Jurkat, Clone E6-1 (cell line): ENCODE data around the gene PIP5K1B.

Source experiments
- DNase-seq: peaks from one replicate; pipeline ENCODE4 v3.0.0-alpha.2; 2011; ENCODE audit warnings: low read depth, low spot score
- H3K4me3 ChIP-seq: 2 replicates; pipeline ENCODE4 v1.5.1; 2011; ENCODE audit warnings: mild to moderate bottlenecking, low read length, control low read depth, moderate library complexity

The PIP5K1B gene

DNA sequence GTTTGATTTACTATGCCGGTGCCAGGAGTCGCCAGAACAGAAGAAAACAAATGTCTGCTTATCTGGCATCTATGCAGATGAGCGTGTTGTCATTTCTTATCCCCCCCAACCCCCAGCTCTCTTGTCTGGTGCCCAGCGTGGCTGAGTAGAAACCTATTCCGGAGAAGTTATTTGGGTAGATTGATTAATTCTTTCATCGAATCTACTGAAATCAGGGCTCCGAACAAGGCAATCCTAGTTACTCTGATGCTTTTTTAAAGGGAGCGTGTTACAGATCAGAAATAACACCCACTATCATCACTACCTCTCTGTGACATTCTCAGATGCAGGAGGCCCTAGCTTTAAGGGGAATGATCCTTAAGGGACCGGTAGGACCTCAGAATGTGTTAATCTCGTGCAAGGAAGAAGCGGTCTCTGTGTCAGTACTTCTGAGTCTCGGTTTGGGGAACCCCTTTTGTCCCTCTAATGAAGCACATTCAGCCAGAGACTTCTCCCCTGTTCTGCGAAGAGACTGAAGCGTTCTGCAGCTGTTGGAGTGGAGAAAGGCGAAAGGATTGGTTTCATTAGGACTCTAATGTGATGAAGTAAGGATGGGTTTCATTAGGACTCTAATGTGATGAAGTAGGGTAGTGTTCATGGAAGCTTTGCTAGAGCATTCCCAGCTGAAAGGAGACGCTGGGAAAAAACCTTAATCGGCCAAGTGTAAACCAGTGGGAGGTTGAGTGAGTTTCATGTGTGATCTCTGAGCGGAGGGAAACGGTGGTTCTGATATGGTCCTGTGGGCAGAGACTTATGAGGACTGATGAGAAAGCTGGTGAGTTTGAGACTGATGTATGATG lies 1.5 kb downstream of the PIP5K1B start:
- no peak for DNase-seq
- no peak overlapping the region for H3K4me3 ChIP-seq

DNA sequence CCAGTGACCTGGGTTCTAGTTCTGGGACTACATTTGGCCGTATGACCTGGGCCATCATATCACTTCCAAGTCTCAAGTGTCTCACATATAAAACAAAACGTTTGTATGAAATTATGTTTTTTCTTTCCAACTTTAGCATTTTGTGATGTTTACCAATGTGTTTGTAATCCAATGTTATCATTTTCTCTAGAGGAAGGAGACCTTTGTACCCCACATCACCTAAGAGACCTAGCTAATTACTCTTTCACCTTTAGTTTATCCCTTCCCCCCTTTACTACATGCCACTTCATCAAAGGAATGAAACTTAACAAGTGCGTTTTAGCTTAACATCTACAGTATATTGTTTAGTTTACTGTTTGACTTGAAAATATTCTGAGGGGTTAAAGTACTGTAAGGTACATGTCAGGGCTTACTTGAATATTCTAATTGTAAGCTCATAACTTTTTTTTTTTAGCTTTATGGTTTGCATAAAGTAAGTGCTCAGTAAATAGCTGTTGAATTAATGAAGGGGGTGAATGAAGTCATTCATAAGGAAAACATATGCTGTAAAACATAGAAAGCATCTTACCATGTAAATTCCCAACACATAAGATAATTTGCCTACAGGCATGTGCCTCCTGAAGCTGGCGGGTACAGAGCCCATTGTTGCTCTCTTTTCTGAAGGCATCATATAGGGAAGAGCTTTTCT lies 2.9 kb downstream of the PIP5K1B start:
- no peak for DNase-seq
- H3K4me3 ChIP-seq = no peak overlapping the region

DNA sequence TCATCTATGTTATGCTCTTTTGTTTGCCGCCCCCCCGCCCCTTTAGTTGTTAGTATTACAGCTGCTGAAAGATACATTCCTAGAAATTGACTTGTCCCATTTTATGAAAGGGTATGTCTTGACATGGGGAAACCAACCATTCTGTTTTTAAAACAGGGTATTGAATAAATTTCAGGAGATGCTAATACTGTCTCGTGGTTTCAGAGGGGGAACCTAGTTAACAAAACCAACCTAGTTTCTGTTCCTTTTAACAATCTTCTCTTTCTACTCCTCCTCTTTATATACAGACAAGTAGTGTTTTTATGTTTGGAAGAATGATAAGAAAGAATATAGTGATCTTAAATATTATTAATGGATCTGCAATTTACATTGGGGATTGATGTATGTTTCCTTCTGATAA lies 3.5 kb downstream of the PIP5K1B start:
- no peak overlapping the region for H3K4me3 ChIP-seq
- DNase-seq = no peak

DNA sequence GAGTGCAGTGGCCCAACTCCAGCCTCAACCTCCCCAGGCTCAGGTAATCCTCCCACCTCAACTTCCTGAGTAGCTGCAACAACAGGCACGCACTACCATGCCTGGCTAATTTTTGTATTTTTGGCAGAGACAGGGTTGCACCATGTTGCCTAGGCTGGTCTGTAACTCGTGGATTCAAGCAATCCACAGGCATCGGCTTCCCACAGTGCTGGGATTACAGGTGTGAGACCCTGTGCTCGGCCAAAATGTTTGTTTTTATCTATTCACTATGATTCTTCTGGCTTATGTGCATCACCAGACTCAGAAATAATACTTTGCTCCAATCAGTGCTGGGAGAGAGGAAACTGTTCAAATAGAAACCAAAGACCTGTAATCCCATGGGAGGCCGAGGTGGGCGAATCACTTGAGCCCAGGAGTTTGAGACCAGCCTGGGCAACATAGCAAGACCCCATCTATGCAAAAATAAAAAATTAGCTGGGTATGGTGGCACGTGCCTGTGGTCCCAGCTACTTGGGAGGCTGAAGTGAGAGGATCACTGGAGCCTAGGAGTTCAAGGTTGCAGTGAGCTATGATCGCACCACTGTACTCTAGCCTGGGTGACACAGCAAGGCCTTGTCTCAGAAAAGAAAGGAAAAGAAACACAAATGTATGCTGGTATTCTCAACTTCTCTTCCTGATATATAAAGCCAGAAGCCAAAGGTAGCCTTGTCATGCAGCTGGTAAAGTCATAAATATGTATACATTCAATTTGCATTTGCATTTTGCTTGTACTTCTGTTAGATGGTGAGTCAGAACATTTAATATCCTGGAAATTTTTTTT lies 4.5 kb downstream of the PIP5K1B start:
- H3K4me3 ChIP-seq = no peak overlapping the region
- no peak for DNase-seq

DNA sequence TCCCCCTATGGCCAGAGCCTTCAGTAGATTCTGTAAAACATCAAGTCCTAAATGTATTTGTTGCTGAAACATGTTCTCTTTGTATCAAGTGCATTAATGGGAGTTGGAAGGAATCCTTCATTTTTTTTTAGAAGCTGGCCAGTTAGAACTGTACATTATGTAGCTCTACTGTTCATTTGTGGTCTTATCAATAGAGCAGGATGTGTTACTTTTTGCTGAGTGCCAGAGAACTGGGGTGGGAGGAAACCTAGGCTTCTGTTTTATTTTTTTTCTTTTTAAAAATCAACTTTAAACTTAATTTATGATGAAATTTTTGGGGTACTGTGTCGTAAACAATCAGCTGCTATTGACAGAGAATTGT lies 5.1 kb downstream of the PIP5K1B start:
- no peak overlapping the region for H3K4me3 ChIP-seq
- no peak for DNase-seq

DNA sequence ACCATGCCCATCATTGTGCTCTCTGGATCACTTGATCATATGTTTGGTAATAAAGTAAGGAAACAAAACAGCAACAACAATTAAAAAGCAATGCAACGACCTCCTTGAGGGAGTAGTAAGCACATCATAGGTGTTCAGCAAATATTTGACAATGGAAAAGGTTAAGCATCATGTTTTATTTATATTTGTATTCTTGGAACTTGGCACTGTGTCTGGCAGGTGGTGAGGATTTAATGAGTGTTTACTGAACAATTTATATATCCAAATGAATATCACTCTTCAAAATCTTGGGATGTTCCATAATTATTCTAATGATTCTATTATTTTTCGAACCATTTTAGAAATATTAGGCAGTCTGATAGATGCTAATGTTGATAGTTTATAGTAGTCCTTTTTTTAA lies 6.2 kb downstream of the PIP5K1B start:
- no peak overlapping the region for H3K4me3 ChIP-seq
- DNase-seq = no peak

DNA sequence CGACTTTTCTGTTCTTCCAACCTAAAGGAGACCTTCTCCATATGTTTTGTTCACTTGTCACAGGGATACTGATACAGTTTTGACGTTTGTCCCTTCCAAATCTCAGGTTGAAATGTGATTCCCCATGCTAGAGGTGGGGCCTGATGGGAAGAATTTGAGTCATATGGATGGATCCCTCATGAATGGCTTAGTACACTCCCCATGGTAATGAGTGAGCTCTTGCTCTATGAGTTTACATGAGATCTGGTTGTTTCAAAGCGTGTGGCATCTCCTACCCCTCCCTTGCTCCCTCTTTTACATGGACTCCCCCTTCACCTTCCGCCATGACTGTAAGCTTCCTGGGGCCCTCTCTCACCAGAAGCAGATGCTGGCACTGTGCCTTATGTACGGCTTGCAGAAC lies 6.9 kb downstream of the PIP5K1B start:
- H3K4me3 ChIP-seq = no peak overlapping the region
- DNase-seq = no peak

DNA sequence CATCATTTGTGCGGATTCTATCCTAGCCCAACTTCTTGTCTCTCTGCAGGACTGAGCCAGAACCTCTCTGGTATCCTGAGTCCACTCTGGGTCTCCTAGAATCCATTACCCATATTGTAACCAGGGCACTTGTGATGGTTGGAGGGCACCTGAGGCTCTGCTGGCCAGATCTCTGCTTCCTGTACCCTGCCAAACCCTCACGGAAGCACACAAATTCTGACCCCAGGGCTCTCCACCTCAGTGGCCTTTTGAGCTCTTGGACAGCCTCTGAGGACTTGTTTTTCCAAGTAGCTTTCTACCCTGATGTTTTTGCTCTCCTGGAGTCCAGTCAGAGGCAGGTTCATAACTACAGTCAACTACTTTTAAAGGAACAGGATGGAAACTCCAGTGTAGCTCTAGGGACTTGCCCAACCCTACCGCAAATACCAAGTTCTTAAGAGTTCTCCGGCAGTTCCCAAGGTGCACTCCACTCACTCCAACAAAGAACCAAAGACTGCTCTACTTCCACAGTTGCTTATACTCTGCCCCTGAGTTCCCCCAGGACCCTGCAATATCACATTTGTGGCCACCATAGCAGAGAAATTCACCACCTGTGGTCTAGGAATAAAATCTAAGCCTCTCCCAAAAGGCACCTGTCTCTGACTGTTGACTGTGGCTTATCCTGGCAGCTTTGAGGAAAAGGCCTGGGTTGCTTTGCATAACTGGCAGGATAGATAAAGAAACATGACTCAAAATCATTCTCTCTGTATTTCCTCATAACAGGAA lies 9.6 kb downstream of the PIP5K1B start:
- no peak overlapping the region for H3K4me3 ChIP-seq
- no peak for DNase-seq

DNA sequence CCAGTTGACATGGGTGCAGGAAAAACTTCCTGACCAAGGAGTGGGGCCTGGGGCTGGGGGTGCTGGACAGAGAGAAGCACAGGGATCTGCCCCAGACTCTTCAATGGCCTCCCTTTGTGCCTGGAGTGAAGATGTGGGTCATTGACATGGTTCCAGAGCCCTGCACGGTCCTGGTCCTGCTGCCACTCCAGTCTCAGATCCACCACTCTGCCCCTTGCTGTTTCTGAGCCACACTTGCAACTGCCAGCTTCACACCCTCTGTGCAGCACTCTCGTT lies 10.1 kb downstream of the PIP5K1B start:
- DNase-seq = no peak
- H3K4me3 ChIP-seq = no peak overlapping the region

DNA sequence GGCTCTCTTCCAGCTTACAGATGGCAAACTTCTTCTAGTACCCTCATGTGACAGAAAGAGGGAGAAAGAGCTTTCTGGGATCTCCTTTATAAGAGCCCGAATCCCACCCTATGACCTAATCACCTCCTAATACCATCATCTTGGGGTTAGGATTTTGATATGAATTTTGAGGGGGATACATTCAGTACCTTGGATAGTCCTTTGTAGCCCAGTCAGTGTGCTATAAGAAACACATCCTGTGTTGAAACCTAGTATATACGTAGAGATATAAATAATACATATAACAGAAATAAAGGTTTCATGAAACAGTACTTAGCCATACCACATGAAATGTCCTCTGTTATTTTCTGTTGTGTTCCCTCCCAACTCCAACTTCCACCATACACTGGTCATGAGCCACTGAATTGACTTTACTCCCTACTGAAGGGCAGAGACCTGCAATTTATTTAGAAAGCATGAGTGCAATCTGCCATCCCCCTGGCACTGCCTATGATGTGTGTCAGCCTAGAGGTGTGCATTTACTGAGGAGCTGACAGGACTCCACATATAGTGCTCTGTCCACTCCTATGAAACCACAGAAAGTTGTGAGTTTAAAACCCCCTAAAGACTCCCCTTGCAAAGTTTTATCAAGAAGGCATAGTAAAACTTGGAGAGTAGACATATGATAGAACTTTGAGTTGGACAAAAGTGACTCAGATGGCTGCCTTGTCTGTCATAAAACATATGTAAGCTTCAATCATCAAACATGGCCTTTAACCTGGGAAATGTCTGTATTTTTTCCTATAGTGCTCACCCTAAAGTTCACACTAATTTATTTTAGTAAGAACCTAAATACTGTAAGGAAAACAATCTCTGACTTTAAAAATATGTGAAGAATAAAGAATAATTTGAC lies 12.8 kb downstream of the PIP5K1B start:
- no peak for DNase-seq

DNA sequence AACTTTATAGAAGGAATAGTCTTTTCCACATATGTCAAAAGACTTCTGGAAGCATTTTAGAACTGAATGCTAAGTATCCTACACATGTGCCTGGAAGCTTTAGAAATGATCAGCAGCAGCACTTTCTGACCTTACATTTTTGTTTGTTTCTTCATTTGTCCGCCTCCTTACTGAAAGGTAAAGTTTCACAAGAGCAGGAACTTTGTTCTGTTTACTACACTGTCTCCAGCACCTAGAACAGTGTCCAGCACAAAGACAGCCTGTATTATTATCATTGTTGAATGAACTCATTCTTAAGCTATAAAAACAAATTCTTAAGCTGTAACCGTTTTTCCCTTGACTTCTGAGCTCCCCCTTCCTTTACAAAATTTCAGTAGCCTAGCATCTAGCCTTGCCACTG lies 14.8 kb downstream of the PIP5K1B start:
- DNase-seq = no peak
- H3K4me3 ChIP-seq = no peak overlapping the region

More for the DNA sequence above, 12.8 kb downstream of the PIP5K1B start:
- H3K4me3 ChIP-seq = no peak overlapping the region

DNA sequence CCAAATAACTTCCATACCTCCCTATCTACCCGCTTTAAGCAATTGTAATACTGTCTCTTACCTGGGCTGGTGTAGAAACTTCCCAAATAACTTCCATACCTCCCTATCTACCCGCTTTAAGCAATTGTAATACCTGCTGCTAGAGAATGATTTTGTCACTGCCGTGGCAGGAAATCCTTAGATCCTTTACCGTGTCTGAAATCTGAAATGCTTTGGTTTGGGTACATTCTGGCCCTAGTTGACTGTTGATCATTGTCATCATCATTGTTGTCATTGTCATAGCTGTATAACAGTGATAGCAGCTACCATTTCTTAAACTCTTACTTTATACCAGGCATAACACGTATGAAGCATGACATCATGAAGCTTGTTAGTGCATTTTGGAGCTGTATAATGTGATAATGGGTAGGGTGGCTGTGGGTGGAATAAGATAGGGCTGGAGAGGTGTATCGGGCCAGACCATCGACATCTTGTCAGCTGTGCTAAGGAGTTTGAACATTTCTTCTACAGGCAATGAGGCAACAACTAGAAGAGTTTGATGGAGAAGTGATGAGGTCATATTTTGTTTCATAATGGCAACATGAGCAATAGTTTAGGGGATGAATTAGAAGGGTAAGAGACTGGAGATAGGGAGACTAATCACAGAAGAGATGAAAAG lies 15.7 kb downstream of the PIP5K1B start:
- H3K4me3 ChIP-seq = no peak overlapping the region
- DNase-seq = no peak

DNA sequence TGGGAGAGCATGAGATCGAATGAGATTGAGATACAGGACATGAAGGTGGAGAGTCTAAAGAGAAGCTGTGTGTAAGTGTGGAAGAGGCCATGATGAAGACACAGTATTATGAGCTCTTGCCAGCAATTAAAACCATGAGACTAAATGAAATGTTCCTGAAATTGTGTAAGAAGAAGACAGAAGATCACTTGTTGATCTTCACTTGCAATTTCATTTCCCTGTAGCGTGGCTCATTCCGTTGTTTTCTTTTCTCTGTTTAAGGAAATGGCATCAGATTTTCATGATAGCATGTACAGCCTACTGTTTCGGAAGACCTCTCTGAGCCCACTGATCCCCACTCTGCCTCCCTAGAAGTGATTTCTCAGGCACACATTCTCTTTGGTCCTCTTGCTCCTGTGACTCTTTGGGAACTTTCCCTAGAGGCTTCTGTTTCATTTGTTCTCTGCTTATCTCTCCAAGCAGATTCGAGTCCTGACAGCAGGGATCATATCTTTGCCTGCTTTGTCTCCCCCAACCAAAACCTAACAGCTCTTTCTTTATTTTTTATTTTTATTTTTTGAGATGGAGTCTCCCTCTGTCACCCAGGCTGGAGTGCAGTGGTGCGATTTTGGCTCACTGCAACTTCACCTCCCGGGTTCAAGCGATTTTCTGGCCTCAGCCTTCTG lies 16.8 kb downstream of the PIP5K1B start:
- no peak for DNase-seq
- H3K4me3 ChIP-seq = no peak overlapping the region

DNA sequence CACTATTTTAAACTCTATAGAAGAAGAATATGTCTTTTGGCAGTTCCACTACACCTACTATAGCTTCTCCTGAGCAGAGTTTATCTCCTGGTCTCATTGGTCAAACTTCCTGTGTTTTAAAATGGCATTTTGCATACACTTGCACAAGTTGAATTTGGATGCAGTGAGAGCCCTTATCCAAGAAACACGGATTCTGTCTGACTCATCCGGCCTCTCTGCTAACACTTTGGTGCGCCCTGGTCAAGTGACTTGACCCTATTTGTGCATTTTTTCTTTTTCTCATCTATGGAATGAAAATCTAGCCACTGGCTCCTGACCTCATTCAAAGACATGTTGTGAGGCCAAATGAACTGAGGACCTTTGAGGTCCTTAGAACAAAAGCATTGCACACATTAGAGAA lies 20.0 kb downstream of the PIP5K1B start:
- H3K4me3 ChIP-seq = no peak overlapping the region
- no peak for DNase-seq

DNA sequence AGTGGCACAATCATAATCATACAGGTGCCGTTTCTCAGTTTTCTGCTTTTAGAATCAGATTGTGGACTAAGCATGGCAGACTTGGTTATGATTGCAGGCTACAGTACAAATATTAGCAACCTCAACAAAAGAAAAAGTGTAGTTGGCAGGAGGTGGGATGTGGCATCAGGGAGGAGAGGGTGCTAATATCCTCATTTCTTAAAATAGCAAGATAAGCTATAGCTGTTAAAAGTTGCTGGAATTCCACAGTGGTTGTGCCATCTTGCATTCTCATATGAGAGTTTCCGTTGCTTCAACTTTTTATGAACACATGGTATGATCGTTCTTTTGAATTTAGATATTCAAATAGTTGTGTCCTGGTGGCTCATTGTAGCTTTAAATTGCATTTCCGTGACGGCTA lies 21.4 kb downstream of the PIP5K1B start:
- DNase-seq = no peak
- no peak overlapping the region for H3K4me3 ChIP-seq

DNA sequence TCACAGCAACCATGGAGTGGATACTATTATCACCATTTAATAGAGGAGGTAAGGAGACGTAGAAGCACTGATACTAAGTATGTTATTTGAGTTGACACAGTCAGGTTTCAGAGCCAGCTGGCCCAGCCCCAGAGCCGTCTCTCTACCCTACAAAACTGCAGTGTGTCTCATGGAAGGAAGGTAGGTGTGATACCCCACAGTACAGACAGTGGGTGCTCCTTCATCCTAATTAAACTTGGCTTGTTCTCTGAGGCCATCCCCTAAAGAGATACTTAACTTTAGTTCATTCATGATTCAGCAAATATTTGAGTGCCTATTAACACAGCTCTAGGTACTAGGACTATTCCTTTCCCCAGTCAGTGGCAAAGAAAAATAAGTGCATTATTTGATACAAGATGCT lies 22.6 kb downstream of the PIP5K1B start:
- no peak overlapping the region for H3K4me3 ChIP-seq
- no peak for DNase-seq

DNA sequence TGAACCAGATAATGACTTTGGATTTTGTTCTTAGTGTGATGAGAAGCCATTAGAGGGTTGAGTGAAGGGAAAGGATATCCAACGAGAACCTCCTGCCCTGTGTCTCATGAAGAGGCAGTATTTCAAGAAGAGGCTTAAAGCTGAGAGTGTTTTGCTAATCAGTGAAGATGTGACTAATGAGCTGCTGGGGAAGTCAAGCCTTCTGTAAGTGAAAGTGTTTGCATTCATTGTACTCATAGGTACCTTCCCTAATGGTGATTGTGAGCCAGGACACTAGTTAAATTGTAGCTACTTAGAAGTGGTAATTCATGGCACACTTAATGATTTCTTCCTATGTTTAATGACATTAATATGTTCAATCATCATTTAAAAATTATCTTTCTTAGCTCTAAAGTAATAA lies 23.7 kb downstream of the PIP5K1B start:
- H3K4me3 ChIP-seq = no peak overlapping the region
- no peak for DNase-seq
